CD4-positive, CD25-positive, alpha-beta regulatory T cell (primary cell): Measurements from ENCODE around the gene FCHSD2. TPM values are rescaled to one million over a fixed set of nuclear protein-coding genes. Genes with fewer than 3 reads are reported as not detected.

ENCODE experiments used
- ATAC-seq, 2 donors: fragments of 150-1000 bp; cut with Tn5 transposase; one replicate each; pipeline ENCODE4 v1.10.0; 2021; ENCODE audit warnings: low read depth in 2 of 2, moderate number of reproducible peaks in 2 of 2, moderate library complexity in 1 of 2
- DNase-seq, 3 donors: peaks; one replicate each; pipeline versions ENCODE4 v3.0.0 to v3.0.0-alpha.2; 2012 to 2022; ENCODE audit warnings: mixed read lengths in 1 of 3
- H3K27ac ChIP-seq: one replicate; pipeline ENCODE4 v1.7.0; 2013; ENCODE audit warnings: mild to moderate bottlenecking, low read length; ENCODE audit not compliant: insufficient read depth, poor library complexity, severe bottlenecking
- H3K27me3 ChIP-seq: one replicate; pipeline ENCODE4 v1.7.0; 2013; ENCODE audit warnings: low read length; ENCODE audit not compliant: control insufficient read depth, insufficient read depth
- H3K36me3 ChIP-seq: one replicate; pipeline ENCODE4 v1.7.0; 2013; ENCODE audit warnings: mild to moderate bottlenecking, low read length, moderate library complexity; ENCODE audit not compliant: control insufficient read depth, insufficient read depth
- H3K4me1 ChIP-seq: 2 replicates; pipeline ENCODE4 v1.7.0; 2013; ENCODE audit warnings: mild to moderate bottlenecking, low read length; ENCODE audit not compliant: insufficient read depth, control insufficient read depth, poor library complexity, severe bottlenecking
- H3K4me3 ChIP-seq: one replicate; pipeline ENCODE4 v1.7.0; 2013; ENCODE audit warnings: low read depth, mild to moderate bottlenecking, low read length, moderate library complexity
- H3K9me3 ChIP-seq, 2 experiments: 1 replicate in 1 of 2; 2 replicates in 1 of 2; pipeline ENCODE4 v1.7.0; 2013; ENCODE audit warnings: low read length in 2 of 2, mild to moderate bottlenecking in 1 of 2, moderate library complexity in 1 of 2; ENCODE audit not compliant: control insufficient read depth in 2 of 2
- H3K27ac Mint-ChIP-seq, 3 donors: one replicate each; pipeline ENCODE4 v1.8.0; 2020 to 2022; ENCODE audit warnings: mild to moderate bottlenecking in 3 of 3, mixed read lengths in 3 of 3, moderate library complexity in 2 of 3
- H3K27me3 Mint-ChIP-seq: one replicate; pipeline ENCODE4 v1.8.0; 2022; ENCODE audit warnings: mild to moderate bottlenecking, mixed read lengths
- H3K36me3 Mint-ChIP-seq: one replicate; pipeline ENCODE4 v1.8.0; 2020; ENCODE audit warnings: mixed read lengths
- H3K4me1 Mint-ChIP-seq, 4 donors: one replicate each; pipeline ENCODE4 v1.8.0; 2020 to 2022; ENCODE audit warnings: mixed read lengths in 4 of 4, mild to moderate bottlenecking in 1 of 4
- H3K4me3 Mint-ChIP-seq, 4 donors: one replicate each; pipeline ENCODE4 v1.8.0; 2020 to 2022; ENCODE audit warnings: mild to moderate bottlenecking in 4 of 4, mixed read lengths in 4 of 4, moderate library complexity in 3 of 4
- H3K9me3 Mint-ChIP-seq, 7 donors: one replicate each; pipeline ENCODE4 v1.8.0; 2020 to 2022; ENCODE audit warnings: mixed read lengths in 7 of 7, mild to moderate bottlenecking in 3 of 7, moderate library complexity in 2 of 7
- polyA plus RNA-seq, 4 donors: library from polyadenylated mRNA; unstranded; fragments of 300-500 nt; fragmentation: Illumina TruSeq; gene quantifications; one replicate each; pipeline ENCODE4 v1.2.3, GENCODE V29; 2021
- total RNA-seq: library from RNA; stranded (reverse); gene quantifications from one replicate; pipeline ENCODE4 v1.2.3, GENCODE V29; 2022

The FCHSD2 gene
- total and polyA plus RNA-seq, 5 donors from 2014 or later, result 13.5 to 56.6 (median 19.6) TPM

GRCh38 chr11:72971192-72971967 is 170.7 kb downstream of the FCHSD2 start:
- peaks cover 24% of the 10 kb centered on the region for H3K4me1 ChIP-seq
- Mint-ChIP-seq H3K4me1 (peaks cover 29 to 50% (median 44%) of the 10 kb centered on the region in 4 donors), H3K36me3 (peaks cover 21% of the 10 kb centered on the region), H3K27ac (peak overlapping the region in 1 of 3 donors; percentile 62), H3K9me3 (no peaks in the 10 kb centered on the region), H3K4me3 (no peak overlapping the region), H3K27me3 (no peaks in the 10 kb centered on the region)
- no peaks in the 10 kb centered on the region for H3K9me3 ChIP-seq
- H3K27me3 ChIP-seq, result no peaks in the 10 kb centered on the region
- no peak overlapping the region for H3K27ac ChIP-seq
- H3K36me3 ChIP-seq, result peaks cover 8% of the 10 kb centered on the region
- no peak for DNase-seq
- ATAC-seq, result no peak
- H3K4me3 ChIP-seq, result no peak overlapping the region

GRCh38 chr11:72970557-72971118 is 171.5 kb downstream of the FCHSD2 start:
- Histone ChIP-seq H3K4me1 (peaks cover 21% of the 10 kb centered on the region), H3K4me3 (peak overlapping the region; percentile 53), H3K27ac (no peak overlapping the region), H3K27me3 (no peaks in the 10 kb centered on the region), H3K9me3 (no peaks in the 10 kb centered on the region), H3K36me3 (peaks cover 8% of the 10 kb centered on the region)
- H3K36me3 Mint-ChIP-seq, result peaks cover 21% of the 10 kb centered on the region
- H3K4me3 Mint-ChIP-seq, result peak overlapping the region in 2 of 4 donors; percentile 7 to 14
- ATAC-seq, result no peak
- no peaks in the 10 kb centered on the region for H3K27me3 Mint-ChIP-seq
- peak in 1 of 3 donors; percentile 20 for DNase-seq
- no peaks in the 10 kb centered on the region for H3K9me3 Mint-ChIP-seq
- peaks cover 30 to 48% (median 45%) of the 10 kb centered on the region in 4 donors for H3K4me1 Mint-ChIP-seq
- H3K27ac Mint-ChIP-seq, result peak overlapping the region; percentile 53 to 62 (median 60)

GRCh38 chr11:72969894-72970335 is 172.2 kb downstream of the FCHSD2 start:
- Histone ChIP-seq H3K36me3 (peaks cover 5% of the 10 kb centered on the region), H3K27me3 (no peaks in the 10 kb centered on the region), H3K27ac (peak overlapping the region; percentile 56), H3K9me3 (no peaks in the 10 kb centered on the region), H3K4me3 (peak overlapping the region; percentile 53), H3K4me1 (peaks cover 21% of the 10 kb centered on the region)
- ATAC-seq, result peak; percentile 89 to 90
- H3K36me3 Mint-ChIP-seq, result peaks cover 22% of the 10 kb centered on the region
- peak overlapping the region; percentile 4 to 57 (median 8) for H3K4me3 Mint-ChIP-seq
- DNase-seq, result peak in 2 of 3 donors; percentile 62 to 83
- H3K27ac Mint-ChIP-seq, result peak overlapping the region; percentile 60 to 94 (median 62)
- no peaks in the 10 kb centered on the region for H3K27me3 Mint-ChIP-seq
- H3K9me3 Mint-ChIP-seq, result no peaks in the 10 kb centered on the region
- peaks cover 36 to 55% (median 50%) of the 10 kb centered on the region in 4 donors for H3K4me1 Mint-ChIP-seq

DNA sequence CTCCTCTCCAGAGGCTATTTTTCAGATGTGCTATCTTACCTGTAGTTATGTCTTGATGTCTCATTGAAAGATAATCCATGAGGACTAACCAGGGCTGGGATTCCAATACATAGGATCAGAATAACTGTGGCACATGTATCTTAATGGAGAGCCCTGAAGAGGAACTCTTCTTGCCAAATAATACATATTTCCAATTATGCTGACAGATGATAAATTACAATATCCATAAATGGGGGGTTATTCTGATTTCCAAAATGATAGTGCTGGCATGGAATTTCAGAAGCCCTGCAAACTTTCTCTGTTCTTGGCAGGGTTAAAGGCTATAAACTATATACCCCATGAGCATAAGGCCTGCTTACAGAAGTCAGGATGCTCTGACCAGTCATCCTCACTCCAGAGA is 173.7 kb downstream of the FCHSD2 start:
- no peaks in the 10 kb centered on the region for H3K9me3 Mint-ChIP-seq
- peaks cover 21% of the 10 kb centered on the region for H3K4me1 ChIP-seq
- ATAC-seq (no peak), DNase-seq (no peak)
- no peak overlapping the region for H3K4me3 ChIP-seq
- H3K27ac Mint-ChIP-seq, result peak overlapping the region in 1 of 3 donors; percentile 48
- no peaks in the 10 kb centered on the region for H3K27me3 ChIP-seq
- peaks cover 2% of the 10 kb centered on the region for H3K36me3 ChIP-seq
- H3K27me3 Mint-ChIP-seq, result no peaks in the 10 kb centered on the region
- H3K36me3 Mint-ChIP-seq, result peaks cover 22% of the 10 kb centered on the region
- H3K4me1 Mint-ChIP-seq, result peaks cover 30 to 58% (median 48%) of the 10 kb centered on the region in 4 donors
- no peaks in the 10 kb centered on the region for H3K9me3 ChIP-seq
- H3K4me3 Mint-ChIP-seq, result no peak overlapping the region
- no peak overlapping the region for H3K27ac ChIP-seq

DNA sequence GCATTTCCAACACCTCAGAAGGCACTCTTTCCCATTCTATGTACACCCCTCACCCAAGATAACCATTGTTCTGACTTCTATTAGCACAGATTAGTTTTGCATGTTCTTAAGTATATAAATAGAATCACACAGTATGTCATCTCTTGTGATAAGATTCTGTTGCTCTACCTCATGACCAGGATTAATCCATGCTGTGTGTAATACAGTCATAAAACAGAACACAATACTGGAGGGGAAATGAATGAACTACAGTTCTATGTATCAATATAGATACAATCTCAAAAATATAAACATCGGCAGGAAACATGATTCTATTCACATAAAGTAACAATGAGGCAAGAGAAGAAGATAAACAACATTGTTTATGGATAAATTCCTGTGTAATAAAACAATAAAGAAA is 176.4 kb downstream of the FCHSD2 start:
- H3K27me3 Mint-ChIP-seq, result no peaks in the 10 kb centered on the region
- H3K27ac ChIP-seq, result no peak overlapping the region
- H3K4me1 Mint-ChIP-seq, result peaks cover 24 to 40% (median 30%) of the 10 kb centered on the region in 4 donors
- peaks cover 18% of the 10 kb centered on the region for H3K4me1 ChIP-seq
- no peaks in the 10 kb centered on the region for H3K9me3 ChIP-seq
- peaks cover 20% of the 10 kb centered on the region for H3K36me3 Mint-ChIP-seq
- ATAC-seq (no peak), DNase-seq (no peak)
- peak overlapping the region in 1 of 3 donors; percentile 13 for H3K27ac Mint-ChIP-seq
- no peak overlapping the region for H3K4me3 ChIP-seq
- no peaks in the 10 kb centered on the region for H3K36me3 ChIP-seq
- H3K27me3 ChIP-seq, result no peaks in the 10 kb centered on the region
- no peak overlapping the region for H3K4me3 Mint-ChIP-seq
- no peaks in the 10 kb centered on the region for H3K9me3 Mint-ChIP-seq

GRCh38 chr11:72962717-72963116 is 179.4 kb downstream of the FCHSD2 start:
- Histone ChIP-seq H3K4me1 (no peaks in the 10 kb centered on the region), H3K9me3 (no peaks in the 10 kb centered on the region), H3K36me3 (no peaks in the 10 kb centered on the region), H3K27ac (no peak overlapping the region), H3K27me3 (no peaks in the 10 kb centered on the region), H3K4me3 (no peak overlapping the region)
- Mint-ChIP-seq H3K4me1 (peaks cover 13 to 20% (median 19%) of the 10 kb centered on the region in 4 donors), H3K9me3 (no peaks in the 10 kb centered on the region), H3K36me3 (peaks cover 27% of the 10 kb centered on the region), H3K27ac (no peak overlapping the region), H3K27me3 (no peaks in the 10 kb centered on the region), H3K4me3 (no peak overlapping the region)
- no peak for DNase-seq
- no peak for ATAC-seq

DNA sequence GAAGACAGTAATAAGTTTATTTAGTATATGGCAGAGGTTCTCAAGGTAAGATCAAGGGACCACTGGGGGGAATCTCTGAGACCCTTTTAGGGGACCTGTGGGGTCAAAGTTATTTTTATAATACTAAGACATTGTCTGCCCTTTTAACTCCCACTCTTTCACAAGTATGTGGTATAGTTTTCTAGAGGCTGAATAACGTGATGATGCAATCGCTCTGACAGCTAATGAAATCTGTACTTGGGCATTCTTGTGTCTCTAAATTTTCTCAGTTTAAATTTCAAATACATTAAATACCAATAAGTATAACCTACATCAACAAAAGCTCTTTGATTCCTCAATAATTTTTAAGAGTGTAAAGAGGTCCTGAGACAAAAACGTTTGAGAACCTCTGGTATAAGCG is 180.0 kb downstream of the FCHSD2 start:
- H3K4me1 ChIP-seq, result no peaks in the 10 kb centered on the region
- Mint-ChIP-seq H3K4me1 (peaks cover 13 to 20% (median 17%) of the 10 kb centered on the region in 4 donors), H3K36me3 (peaks cover 31% of the 10 kb centered on the region), H3K27ac (no peak overlapping the region), H3K9me3 (peaks cover 0 to 5% (median 0%) of the 10 kb centered on the region in 7 donors), H3K4me3 (no peak overlapping the region), H3K27me3 (no peaks in the 10 kb centered on the region)
- no peak overlapping the region for H3K27ac ChIP-seq
- ATAC-seq (no peak), DNase-seq (no peak)
- no peaks in the 10 kb centered on the region for H3K9me3 ChIP-seq
- H3K27me3 ChIP-seq, result no peaks in the 10 kb centered on the region
- no peaks in the 10 kb centered on the region for H3K36me3 ChIP-seq
- no peak overlapping the region for H3K4me3 ChIP-seq
